DMS79 treated with DMSO at 0.1 percent for 48 hours (cell line): Measurements from ENCODE around the gene TUSC2.

Experiments
- DNase-seq: peaks from one replicate; lab custom pipeline; 2025; lab: John Stamatoyannopoulos, UW

Gene TUSC2

DNA sequence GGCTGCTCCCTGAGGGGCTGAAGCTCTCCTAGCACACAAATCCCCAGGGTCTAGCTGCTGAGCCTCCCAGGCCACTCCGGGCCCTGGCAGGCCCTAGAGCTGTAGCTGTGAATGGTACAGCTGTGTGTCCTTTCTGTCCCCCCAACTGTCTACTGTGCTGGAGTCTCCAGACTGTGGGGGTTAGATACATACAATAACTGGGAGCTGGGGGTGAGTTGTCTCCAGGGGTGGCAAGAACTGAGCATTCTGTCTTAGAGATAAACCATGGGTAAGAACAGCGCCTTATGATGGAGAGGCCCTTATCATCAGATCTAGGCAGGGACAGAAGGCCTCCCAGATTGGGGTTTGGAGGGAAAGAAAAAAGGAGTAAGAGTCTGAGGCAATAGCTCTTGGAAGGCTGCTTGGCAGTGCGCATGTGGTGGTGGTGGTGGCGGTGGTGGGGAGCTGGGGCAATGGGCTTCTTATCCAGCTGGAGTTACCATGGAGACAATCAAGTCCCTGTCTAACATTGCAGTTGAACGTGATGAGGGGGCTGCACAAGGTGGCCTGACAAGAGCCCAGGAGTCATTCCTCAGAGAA is 26.3 kb upstream of the TUSC2 start:
- DNase-seq = no peak

DNA sequence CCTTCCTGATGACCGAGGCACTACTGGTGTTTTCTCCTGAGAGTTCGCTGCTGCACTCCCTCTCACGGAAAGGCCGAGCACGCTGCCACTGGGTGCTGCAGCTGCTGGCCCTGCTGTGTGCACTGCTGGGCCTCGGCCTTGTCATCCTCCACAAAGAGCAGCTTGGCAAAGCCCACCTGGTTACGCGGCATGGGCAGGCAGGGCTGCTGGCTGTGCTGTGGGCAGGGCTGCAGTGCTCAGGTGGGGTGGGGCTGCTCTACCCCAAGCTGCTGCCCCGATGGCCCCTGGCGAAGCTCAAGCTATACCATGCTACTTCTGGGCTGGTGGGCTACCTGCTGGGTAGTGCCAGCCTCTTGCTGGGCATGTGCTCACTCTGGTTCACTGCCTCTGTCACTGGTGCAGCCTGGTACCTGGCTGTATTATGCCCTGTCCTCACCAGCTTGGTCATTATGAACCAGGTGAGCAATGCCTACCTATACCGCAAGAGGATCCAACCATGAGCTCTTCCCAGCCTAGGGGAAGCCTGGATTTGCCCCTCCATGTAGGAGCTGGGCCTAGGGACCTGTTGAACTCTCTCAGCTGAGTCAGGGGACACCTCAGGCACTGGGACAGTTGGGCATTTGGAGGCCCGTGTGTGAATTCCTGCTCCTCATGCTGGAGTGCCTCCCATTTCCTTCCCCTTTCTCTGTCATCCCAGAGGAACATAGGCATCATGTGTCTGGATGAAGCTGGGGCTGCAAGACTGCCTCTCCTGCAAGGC is 25.4 kb upstream of the TUSC2 start:
- DNase-seq = no peak

DNA sequence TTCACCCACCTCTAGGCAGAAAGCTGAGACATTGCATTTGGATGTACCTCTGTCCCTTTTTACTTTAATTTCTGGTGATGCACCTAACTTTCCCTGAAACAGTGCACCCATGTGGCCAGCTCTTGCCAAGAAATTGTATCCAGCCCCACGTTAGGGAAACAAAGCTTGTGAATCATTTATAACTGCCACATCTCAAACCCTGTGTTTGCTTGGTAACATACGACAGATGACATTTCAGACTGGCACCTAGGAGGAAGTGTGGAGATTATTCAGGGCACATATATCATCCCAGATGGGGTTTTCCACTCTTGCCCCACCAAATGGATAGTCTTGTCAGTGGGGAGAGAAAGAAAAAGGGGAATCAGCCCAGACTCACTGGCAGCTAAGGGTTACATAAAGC is 24.8 kb upstream of the TUSC2 start:
- no peak for DNase-seq

DNA sequence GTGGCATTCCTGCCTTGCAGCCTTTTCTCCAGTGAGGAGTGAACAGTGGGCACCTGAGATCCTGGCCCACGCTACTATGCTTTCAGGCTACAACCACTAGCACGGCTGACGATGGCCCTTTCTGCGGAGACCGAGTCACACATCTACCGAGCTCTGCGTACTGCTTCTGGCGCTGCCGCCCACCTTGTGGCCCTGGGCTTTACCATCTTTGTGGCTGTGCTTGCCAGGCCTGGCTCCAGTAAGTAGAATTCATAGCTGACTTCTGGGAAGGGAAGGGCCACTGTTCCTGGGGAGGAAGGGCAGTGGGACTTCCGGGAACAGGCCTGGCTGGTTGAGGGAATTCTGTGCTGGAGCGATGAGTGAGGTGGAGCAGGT is 23.3 kb upstream of the TUSC2 start:
- DNase-seq = no peak

DNA sequence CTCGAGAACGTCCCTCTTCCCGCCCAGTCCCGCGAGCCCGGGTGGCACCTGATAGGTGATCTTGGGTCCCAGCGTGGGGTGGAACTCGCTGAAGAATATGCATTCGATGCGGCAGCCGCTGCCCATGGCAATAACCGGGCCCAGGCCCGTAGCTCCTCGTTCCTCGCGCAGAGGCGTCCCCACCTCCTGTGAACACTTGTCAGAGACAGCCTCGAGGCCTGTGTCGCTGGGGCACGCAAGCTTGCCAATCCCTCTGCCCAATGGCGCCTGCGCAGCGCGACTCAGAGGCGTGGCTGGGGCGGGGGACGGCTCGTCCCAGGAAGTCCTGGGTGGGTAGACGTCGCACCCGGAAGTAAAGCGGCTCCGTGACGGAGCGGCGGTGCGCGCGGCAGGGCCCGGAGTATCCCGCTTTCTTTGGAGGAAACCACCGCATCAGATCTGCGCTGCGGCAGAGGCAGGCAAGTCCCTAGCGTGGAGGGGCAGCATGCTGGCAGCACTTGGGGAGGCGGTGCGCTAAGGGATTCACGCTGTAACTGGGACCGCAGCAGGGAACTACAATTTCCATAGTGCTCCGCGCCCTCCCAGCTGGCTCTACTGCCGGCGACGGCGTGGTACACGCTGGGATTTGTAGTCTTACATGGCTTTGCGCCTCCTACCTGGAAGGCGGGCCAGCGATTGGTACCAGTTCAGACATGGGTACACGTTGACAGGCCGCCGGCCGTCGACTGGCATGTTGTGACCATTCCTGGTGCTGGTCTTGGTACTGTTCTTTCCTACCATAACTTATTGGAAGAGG is 22.7 kb upstream of the TUSC2 start, which contains the start of the genes CYB561D2 and NPRL2:
Gene CYB561D2, plus strand, starts transcription at position 336 of the 796 bp plus-strand sequence. CDS start 572 bp downstream, outside the sequence.
Gene NPRL2, minus strand, starts transcription at position 249 of the 796 bp plus-strand sequence. Its CDS starts 123 bp downstream, at position 126.
- DNase-seq = peak; percentile 68

DNA sequence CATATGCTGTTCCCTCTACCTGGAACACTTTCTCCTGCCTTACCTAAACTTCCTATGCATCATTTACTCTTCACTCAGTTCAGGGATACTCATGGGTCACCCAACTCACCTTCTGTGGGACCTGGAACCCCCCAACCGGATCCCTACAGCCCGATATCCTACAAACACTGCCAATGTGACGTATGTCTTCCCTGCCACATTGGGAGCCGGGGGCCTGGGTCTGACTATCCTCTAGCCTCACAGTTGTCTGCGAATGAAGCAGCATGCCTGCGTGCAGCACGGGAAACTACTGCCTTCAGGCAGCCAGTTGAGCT is 22.1 kb upstream of the TUSC2 start:
- no peak for DNase-seq

DNA sequence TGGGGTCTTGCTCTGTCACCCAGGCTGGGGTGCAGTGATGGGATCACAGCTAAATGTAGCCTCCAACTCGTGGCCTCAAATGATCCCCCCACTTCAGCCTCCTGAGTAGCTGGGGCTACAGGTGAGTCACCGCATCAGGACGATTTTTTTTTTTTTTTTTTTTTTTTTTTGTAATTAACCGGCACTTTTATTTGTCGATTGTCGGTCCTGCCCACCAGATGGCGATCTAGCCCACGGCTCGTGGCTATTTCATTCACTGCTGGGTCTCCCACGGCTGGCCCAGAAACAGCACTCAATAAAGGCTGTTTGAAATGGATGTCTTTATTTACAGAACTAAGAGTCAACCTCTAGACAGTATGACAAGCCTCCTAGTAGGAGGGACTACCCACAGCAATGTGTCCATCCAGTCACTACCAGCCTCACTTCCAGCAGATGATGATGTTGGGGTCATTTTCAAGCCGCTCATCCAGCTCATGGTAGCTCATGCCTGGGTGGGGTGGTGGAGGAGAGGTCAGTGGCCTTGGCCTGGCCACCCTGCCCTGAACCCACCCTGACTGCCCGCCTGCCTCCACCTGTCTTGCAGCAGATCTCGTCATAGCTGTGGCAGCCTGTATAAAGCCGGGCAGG is 19.3 kb upstream of the TUSC2 start:
- peak; percentile 31 for DNase-seq

DNA sequence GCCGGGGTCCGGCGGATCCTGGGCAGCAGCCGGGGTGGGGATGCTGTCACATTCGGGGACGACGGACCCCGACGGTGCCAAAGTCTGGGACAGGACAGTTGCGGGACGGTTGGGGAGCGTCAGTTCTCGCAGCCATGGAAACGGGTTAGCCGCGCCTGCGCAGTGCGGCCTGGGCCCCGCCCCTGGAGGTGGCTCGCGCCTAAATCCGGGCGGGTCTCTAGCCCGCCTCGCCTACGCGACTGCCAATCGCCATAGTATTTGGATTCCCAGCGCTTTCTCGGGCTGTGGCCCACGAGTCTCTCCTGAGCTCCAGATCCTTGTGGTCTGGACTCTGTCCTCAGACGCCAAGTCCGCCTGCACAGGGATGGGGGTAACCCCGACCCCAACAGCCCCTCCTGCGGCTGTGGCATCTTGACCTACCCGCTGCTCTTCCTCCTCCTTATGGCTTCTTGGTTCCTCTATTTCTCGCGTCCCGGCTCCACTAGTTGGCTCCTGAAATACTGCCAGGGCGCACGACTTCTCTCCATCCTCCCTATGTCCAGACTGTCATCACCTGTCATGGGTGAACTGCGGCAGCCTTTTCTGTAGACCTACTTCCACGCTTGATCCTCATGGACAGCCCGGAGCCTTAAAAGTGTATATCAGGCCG is 17.7 kb upstream of the TUSC2 start, which contains the start of gene ZMYND10:
Gene ZMYND10, minus strand, starts transcription at position 147 of the 649 bp plus-strand sequence. CDS start 153 bp downstream, outside the sequence.
- DNase-seq = peak; percentile 43

DNA sequence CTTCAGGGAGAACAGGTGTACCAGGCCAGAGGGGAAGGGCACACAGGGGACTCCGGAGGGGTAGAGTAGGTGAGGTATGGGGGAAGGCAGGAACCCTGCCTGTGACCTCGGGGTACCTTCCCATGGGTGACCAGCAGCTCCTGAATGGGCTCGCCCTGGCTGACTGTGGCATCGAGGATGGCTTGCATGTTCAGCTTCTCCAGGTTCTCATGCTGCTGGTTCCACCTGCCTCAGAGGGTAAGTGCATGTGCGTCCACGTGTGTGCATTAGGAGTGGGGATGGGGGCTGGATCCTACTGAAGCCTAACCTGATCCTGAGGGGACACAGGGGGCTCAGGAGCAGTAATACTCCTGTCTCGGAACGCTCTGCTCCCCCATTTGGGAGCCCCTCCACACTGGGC is 17.0 kb upstream of the TUSC2 start:
- DNase-seq = no peak

DNA sequence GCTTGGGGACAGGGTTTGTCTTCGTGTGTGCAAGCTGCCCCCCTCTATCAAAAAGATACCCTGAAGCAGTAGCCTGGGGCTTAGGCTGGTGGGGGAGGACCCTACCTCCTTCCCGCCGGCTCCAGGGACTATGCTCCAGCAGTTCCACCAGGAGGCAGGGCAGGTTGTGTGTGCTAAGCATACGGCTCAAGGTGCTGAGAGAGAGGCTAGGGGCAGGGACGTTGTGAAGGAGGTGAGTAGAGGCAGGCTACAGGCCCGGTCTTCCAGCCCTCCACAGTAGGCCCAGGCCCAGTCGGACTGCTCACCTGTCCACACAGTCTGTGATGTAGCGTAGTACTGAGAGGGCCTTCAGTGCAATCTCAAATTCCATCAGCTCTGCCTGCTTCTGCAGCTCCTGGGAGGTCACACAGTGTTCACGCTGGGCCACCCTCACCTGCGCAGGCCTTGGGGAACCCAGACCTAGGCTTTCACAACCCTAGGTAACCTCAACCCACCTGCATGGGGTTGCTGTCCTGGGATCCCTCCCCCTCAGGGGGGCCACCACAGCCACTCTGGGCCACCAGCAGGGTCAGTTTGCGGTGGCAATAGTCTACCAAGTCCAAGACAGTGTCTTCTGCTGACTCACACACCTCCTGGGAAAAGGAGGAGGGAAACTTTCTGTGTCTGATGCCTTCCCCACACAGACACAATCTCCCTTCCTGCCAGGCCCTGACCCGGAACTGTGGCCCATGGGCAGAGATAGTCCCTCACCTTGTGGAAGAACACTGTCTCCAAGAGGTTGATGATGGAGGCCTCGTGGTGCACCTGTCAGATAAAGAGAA is 15.0 kb upstream of the TUSC2 start:
- no peak for DNase-seq

DNA sequence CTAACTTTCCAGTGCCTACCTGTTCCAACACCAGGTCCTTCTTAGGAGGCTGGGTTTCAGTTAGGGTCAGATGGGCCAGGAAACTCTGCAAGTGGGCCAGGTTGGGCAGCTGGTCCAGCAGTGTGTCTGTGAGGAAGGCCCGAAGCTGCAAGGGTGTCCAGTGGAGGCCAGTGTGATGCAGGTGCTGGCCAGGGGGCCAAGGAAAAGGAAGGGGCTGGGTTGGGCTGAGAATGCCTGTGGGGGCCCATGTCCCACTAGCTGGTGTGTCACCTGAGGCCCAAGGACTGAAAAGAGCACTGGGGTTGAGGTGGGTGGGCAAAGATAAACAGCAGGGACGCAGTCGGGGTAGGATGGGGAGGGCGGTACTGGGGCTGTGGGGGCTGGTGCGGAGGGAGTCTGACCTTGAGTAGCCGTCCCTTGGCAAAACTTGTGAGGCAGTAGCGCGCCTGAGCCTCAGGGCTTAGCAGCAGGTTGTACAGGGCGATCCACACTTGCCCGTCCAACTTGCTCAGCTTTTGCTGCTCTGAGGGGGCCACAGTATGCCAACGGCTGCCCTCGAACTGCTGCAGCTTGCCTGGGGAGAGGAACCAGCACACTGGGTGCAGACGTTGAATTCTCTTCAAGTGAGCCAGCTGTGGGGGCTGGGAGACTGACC is 14.1 kb upstream of the TUSC2 start:
- no peak for DNase-seq

DNA sequence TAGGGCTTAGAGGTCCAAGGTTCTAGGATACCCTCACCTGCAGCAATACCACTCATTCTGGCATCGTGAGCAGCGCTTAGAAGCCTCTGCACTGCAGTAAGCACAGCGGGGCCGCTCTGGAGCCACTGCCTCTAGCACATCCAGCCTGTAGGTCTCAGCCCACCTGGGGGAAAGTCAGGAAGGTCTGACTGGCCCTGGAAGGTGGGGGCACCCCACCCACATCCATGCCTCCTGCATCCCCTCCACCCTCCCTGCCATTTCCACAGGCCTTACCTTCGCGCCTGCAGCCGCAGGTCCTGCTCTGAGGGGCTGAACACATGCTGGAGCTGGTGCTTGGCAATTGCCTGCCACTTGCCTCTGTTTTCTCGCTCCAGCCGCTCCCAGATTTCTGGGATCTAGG is 13.5 kb upstream of the TUSC2 start:
- no peak for DNase-seq

DNA sequence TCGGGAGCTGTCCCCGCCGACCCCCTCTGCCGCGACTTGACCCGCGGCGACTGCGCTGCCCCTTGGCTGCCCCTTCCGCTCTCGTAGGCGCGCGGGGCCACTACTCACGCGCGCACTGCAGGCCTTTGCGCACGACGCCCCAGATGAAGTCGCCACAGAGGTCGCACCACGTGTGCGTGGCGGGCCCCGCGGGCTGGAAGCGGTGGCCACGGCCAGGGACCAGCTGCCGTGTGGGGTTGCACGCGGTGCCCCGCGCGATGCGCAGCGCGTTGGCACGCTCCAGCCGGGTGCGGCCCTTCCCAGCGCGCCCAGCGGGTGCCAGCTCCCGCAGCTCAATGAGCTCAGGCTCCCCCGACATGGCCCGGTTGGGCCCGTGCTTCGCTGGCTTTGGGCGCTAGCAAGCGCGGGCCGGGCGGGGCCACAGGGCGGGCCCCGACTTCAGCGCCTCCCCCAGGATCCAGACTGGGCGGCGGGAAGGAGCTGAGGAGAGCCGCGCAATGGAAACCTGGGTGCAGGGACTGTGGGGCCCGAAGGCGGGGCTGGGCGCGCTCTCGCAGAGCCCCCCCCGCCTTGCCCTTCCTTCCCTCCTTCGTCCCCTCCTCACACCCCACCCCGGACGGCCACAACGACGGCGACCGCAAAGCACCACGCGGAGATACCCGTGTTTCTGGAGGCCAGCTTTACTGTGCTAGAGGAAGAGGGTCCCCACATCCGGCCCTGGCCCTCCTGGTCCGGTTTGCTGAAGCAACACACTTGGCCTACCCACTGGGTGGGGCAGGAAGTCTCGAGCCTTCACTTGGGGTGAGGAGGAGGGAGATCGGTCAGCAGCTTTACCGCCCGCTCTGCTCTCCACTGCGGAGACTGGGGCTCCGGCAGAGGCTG is 12.7 kb upstream of the TUSC2 start, which contains the start of gene RASSF1:
Gene RASSF1, minus strand, starts transcription at position 389 of the 882 bp plus-strand sequence. Its CDS starts 31 bp downstream, at position 358.
- no peak for DNase-seq

DNA sequence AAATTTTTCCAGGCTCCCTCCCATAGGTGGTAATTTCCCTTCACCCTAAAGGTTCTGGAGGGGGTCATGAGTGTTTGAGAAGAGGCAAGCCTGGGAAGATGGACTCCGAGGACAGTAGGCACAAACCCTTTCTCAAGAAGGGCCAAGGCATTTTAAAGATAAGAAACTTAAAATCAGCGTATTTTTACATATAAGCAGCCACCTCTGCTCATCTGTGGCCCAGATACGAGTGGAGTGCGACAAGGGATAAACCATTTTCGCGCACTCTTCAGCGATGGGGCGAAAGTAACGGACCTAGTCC is 12.1 kb upstream of the TUSC2 start:
- no peak for DNase-seq

DNA sequence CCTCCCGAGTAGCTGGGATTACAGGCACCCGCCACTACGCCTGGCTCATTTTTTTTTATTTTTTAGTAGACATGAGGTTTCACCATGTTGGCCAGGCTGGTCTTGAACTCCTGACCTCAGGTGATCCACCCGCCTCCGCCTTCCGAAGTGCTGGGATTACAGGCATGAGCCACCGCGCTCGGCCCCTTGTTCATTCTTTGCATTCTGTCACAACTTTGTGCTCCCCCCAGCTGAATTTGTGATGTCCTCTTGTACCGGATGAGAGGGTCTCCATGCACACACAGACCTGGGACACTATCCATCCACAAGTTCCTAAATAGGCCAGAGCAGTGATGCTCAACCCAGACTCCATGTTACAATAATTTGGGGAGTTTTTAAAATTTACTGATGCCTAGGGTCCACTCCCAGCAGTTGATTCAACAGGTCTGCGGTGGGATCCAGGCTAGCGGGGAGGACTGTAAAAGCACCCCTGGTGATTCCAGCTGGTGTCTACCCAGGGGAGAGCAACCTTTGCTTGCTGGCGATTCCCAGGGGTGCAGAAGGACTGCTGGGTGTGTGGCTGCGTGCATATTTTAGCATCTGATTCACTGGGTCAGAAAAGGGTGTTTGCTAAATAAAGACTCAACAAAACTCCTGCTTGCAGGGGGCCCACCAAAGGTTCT is 11.6 kb upstream of the TUSC2 start:
- DNase-seq = no peak

DNA sequence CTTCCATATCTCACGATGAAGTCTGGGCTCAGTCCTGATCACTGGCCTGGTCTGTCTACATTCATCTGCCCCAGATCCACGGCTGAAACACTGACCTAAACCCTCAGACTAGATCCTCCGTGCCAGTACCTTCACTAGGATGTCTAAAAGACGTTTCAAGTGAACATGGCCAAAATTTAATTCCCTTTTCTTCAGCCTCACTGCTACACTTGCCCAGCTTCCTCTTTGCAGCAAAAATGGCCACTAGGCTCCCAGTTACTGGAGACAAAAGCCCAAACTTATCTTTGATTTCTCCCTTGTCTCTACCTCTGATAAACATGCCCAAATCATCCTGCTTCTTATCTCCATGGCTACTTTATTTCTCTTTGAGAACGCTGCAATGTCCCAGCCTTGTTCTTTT is 10.9 kb upstream of the TUSC2 start:
- DNase-seq = no peak

DNA sequence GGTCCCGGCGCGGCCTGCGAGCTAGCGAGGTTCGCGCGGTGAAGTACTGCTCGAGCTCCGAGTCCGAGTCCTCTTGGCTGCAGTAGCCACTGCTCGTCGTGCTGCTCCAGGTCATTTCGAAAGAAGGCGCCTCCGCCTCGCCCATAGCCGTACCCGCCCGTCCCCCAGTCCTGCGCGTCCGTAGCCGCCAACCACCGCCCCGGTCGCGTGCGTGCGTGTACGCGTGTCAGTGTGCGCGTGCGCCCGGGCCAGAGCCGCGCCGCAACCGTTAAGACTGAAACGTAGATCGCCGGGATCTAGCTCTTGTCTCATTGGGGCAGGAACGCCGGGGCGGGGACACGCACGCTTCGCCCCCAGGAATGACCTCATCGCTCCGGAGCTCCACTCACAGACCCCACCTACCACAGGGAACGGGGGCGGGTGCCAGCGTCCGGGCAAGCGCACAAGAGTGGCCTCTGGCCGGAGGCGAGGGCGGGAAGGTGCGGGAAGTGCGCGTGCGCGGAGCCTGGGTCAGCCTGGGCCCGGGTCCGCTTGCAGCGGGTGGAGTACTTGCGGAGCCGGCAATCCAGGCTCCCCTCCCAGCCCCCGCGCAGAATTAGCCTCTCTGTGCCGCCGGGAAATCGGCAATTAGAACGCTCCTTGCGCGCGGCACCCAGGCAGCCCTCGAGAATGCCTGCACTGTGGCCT is 9.3 kb upstream of the TUSC2 start:
- DNase-seq = peak; percentile 86

DNA sequence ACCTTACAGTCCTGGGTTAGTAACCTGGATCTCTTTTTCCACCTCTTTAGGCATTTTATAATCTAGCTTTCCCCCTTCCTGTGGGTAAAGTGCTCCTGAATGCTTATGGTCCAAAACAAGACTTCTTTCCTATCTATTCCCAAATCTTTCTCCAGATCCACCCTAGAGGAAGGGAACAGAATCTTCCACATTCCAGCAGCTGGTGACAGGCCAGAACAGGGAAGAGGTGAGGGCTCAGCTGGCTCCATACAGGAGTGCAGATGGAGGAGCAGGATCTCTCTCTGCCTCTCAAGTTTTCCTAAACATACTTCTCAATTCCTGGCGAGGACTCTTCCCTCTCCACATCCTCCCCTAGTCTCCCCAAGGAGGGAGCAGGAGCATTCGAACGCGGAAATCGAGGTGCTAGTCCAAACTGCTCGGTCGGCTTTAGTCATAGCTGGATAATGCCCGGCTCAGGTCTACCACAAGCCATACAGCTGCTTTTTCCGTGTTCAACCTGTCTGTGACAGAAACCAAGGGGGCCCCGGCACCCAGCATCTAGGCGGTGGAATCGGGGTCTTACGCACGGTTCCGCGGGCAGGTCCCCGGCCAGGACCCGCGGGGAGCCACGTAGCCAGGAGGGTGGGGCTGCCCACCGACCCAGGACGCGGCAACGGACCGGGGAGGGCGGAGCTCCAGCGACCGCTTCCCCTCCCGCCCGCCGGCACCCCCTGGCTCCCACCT is 8.6 kb upstream of the TUSC2 start:
- DNase-seq = no peak
